Measurements from ENCODE around the gene PPP2R2D. TPM values are rescaled to one million over a fixed set of nuclear protein-coding genes. Genes with fewer than 3 reads are reported as not detected.
A peak's percentile ranks its signal among the peaks of the same experiment; 100 is the strongest.
"Not testable (repeated sequence)": the region's sequence is repeated elsewhere in the genome, so short reads cannot be mapped to it uniquely, and the experiment has no call there.

PPP2R2D gene
- total RNA-seq, 1 experiment from 2014 or later: 21.3 TPM

- no peak for DNase-seq (ENCODE audit: low spot score)
These were observed 75.0 kb downstream of the PPP2R2D start for GRCh38 chr10:131975796-131976195.

GRCh38 chr10:131977323-131978096 is 76.7 kb downstream of the PPP2R2D start:
- no peak for DNase-seq (ENCODE audit: low spot score)

GRCh38 chr10:131978366-131978765 is 77.6 kb downstream of the PPP2R2D start:
- DNase-seq (ENCODE audit: low spot score): no peak

GRCh38 chr10:131978851-131979250 is 78.0 kb downstream of the PPP2R2D start:
- no peak for DNase-seq (ENCODE audit: low spot score)

GRCh38 chr10:131979336-131979735 is 78.5 kb downstream of the PPP2R2D start:
- DNase-seq (ENCODE audit: low spot score): no peak

- no peak for DNase-seq (ENCODE audit: low spot score)
These were observed 79.0 kb downstream of the PPP2R2D start for GRCh38 chr10:131979821-131980270.

- DNase-seq (ENCODE audit: low spot score): no peak
These were observed 79.5 kb downstream of the PPP2R2D start for GRCh38 chr10:131980321-131980720.

- no peak for DNase-seq (ENCODE audit: low spot score)
These were observed 80.1 kb downstream of the PPP2R2D start for GRCh38 chr10:131980761-131981428.

- peak; percentile 55 for DNase-seq (ENCODE audit: low spot score)
These were observed 80.8 kb downstream of the PPP2R2D start, which contains the start of gene BNIP3 for GRCh38 chr10:131981429-131982184. Gene BNIP3 (minus strand): TSS chr10:131981923. CDS start chr10:131981806, 117 bp downstream.

- DNase-seq (ENCODE audit: low spot score): no peak
These were observed 81.5 kb downstream of the PPP2R2D start for GRCh38 chr10:131982185-131982756.

GRCh38 chr10:131982796-131983195 is 82.0 kb downstream of the PPP2R2D start:
- DNase-seq (ENCODE audit: low spot score): no peak

- DNase-seq (ENCODE audit: low spot score): peak; percentile 72
These were observed 83.0 kb downstream of the PPP2R2D start for GRCh38 chr10:131983780-131984179.

GRCh38 chr10:131986851-131987250 is 86.0 kb downstream of the PPP2R2D start:
- DNase-seq (ENCODE audit: low spot score): not testable (repeated sequence)

GRCh38 chr10:131987301-131987700 is 86.5 kb downstream of the PPP2R2D start:
- not testable (repeated sequence) for DNase-seq (ENCODE audit: low spot score)

- DNase-seq (ENCODE audit: low spot score): not testable (repeated sequence)
These were observed 87.0 kb downstream of the PPP2R2D start for GRCh38 chr10:131987786-131988185.

GRCh38 chr10:131991726-131992125 is 90.9 kb downstream of the PPP2R2D start:
- no peak for DNase-seq (ENCODE audit: low spot score)

- no peak for DNase-seq (ENCODE audit: low spot score)
These were observed 92.5 kb downstream of the PPP2R2D start for GRCh38 chr10:131993275-131993674.

- no peak for DNase-seq (ENCODE audit: low spot score)
These were observed 93.6 kb downstream of the PPP2R2D start for GRCh38 chr10:131994435-131994834.

GRCh38 chr10:131996466-131997365 is 95.9 kb downstream of the PPP2R2D start:
- DNase-seq (ENCODE audit: low spot score): no peak

GRCh38 chr10:131997366-131998049 is 96.7 kb downstream of the PPP2R2D start:
- DNase-seq (ENCODE audit: low spot score): no peak
